HAP-1 (cell line): Measurements from ENCODE around the gene CENPM.

Experiments used
- DNase-seq, 2 experiments: peaks; one replicate each; pipeline ENCODE4 v3.0.0-alpha.2; 2016 to 2020; ENCODE audit warnings: low spot score in 2 of 2
- H3K27me3 ChIP-seq: fragments of 250-450 bp; sonication (Bioruptor Pico); 2 replicates; pipeline ENCODE4 v1.5.1; 2020; ENCODE audit warnings: low read depth, mild to moderate bottlenecking, moderate library complexity
- H3K36me3 ChIP-seq: fragments of 250-450 bp; sonication (Bioruptor Pico); replicated peaks from 2 replicates; pipeline ENCODE4 v1.5.1; 2020; ENCODE audit warnings: mild to moderate bottlenecking
- H3K4me1 ChIP-seq: fragments of 250-450 bp; sonication (Bioruptor Pico); 2 replicates; pipeline ENCODE4 v1.5.1; 2020; ENCODE audit warnings: mild to moderate bottlenecking
- H3K4me3 ChIP-seq: fragments of 250-450 bp; sonication (Bioruptor Pico); 2 replicates; pipeline ENCODE4 v1.5.1; 2020; ENCODE audit warnings: mild to moderate bottlenecking, moderate library complexity
- H3K9me3 ChIP-seq: fragments of 250-450 bp; sonication (Bioruptor Pico); 2 replicates; pipeline ENCODE4 v1.5.1; 2020; ENCODE audit warnings: mild to moderate bottlenecking, moderate library complexity
- in situ Hi-C: fragments of 300-500 bp; cut with MboI; formaldehyde crosslinking; loops from 3 replicates; pipeline ENCODE4 v1.14.3; 2020; ENCODE audit warnings: low sequenced_read_pairs, inconsistent platforms, mixed read lengths

Gene CENPM

GRCh38 chr22:41899992-41900651 is 46.8 kb downstream of the CENPM start:
- no peaks in the 10 kb centered on the region for H3K9me3 ChIP-seq
- no peaks in the 10 kb centered on the region for H3K4me1 ChIP-seq
- no peak for DNase-seq
- no peaks in the 10 kb centered on the region for H3K27me3 ChIP-seq
- in situ Hi-C loops: no loop called here
- H3K4me3 ChIP-seq: no peak overlapping the region
- peaks cover 94% of the 10 kb centered on the region for H3K36me3 ChIP-seq

- in situ Hi-C loops: no loop called here
- DNase-seq: no peak
- Histone ChIP-seq H3K9me3 (no peaks in the 10 kb centered on the region), H3K36me3 (peaks cover 94% of the 10 kb centered on the region), H3K4me3 (no peak overlapping the region), H3K4me1 (no peaks in the 10 kb centered on the region), H3K27me3 (no peaks in the 10 kb centered on the region)
Measured at GRCh38 chr22:41899110-41899509, 47.8 kb downstream of the CENPM start.

GRCh38 chr22:41898645-41899044 is 48.3 kb downstream of the CENPM start:
- in situ Hi-C loops: no loop called here
- DNase-seq: no peak
- H3K4me1 ChIP-seq: no peaks in the 10 kb centered on the region
- no peak overlapping the region for H3K4me3 ChIP-seq
- H3K36me3 ChIP-seq: peaks cover 94% of the 10 kb centered on the region
- H3K9me3 ChIP-seq: no peaks in the 10 kb centered on the region
- H3K27me3 ChIP-seq: no peaks in the 10 kb centered on the region

GRCh38 chr22:41893591-41894375 is 53.2 kb downstream of the CENPM start:
- Histone ChIP-seq H3K4me3 (no peak overlapping the region), H3K27me3 (no peaks in the 10 kb centered on the region), H3K9me3 (no peaks in the 10 kb centered on the region), H3K36me3 (peaks cover 88% of the 10 kb centered on the region), H3K4me1 (no peaks in the 10 kb centered on the region)
- no peak for DNase-seq
- in situ Hi-C loops: no loop called here

GRCh38 chr22:41892721-41893120 is 54.2 kb downstream of the CENPM start:
- no peaks in the 10 kb centered on the region for H3K27me3 ChIP-seq
- H3K36me3 ChIP-seq: peaks cover 88% of the 10 kb centered on the region
- no peak overlapping the region for H3K4me3 ChIP-seq
- in situ Hi-C loops: no loop called here
- no peaks in the 10 kb centered on the region for H3K9me3 ChIP-seq
- DNase-seq: no peak
- no peaks in the 10 kb centered on the region for H3K4me1 ChIP-seq

- H3K9me3 ChIP-seq: no peaks in the 10 kb centered on the region
- no peaks in the 10 kb centered on the region for H3K27me3 ChIP-seq
- H3K4me1 ChIP-seq: no peaks in the 10 kb centered on the region
- DNase-seq: no peak
- H3K4me3 ChIP-seq: no peak overlapping the region
- H3K36me3 ChIP-seq: peaks cover 88% of the 10 kb centered on the region
- in situ Hi-C loops: no loop called here
Measured at GRCh38 chr22:41891407-41891806, 55.5 kb downstream of the CENPM start.
